Cardiac muscle cell (in vitro differentiated cells and primary cell): ENCODE data around the gene ERC2. TPM values are rescaled to one million over a fixed set of nuclear protein-coding genes. Genes with fewer than 3 reads are reported as not detected.
A peak's percentile ranks its signal among the peaks of the same experiment; 100 is the strongest.

ENCODE experiments used
- DNase-seq, 2 donors: peaks; one replicate each; pipeline versions ENCODE4 v3.0.0 to v3.0.0-alpha.2; 2010 to 2017; ENCODE audit warnings: low read depth in 1 of 2, low spot score in 1 of 2
- H3K27ac ChIP-seq: fragments of 200-600 bp; sonication (generic); 2 replicates; pipeline ENCODE4 v1.5.1; 2016
- H3K27me3 ChIP-seq: fragments of 200-600 bp; sonication (generic); 2 replicates; pipeline ENCODE4 v1.6.0; 2016; ENCODE audit warnings: control low read depth
- H3K36me3 ChIP-seq: fragments of 200-600 bp; sonication (generic); 2 replicates; pipeline ENCODE4 v1.5.1; 2016; ENCODE audit warnings: control low read depth
- H3K4me1 ChIP-seq: fragments of 200-600 bp; sonication (generic); 2 replicates; pipeline ENCODE4 v1.8.1; 2017; ENCODE audit warnings: low read depth, mild to moderate bottlenecking, mixed run types
- H3K4me3 ChIP-seq: fragments of 200-600 bp; sonication (generic); 2 replicates; pipeline ENCODE4 v1.5.1; 2016; ENCODE audit warnings: mild to moderate bottlenecking
- H3K9me3 ChIP-seq: fragments of 200-600 bp; sonication (generic); 2 replicates; pipeline ENCODE4 v1.5.1; 2017; ENCODE audit warnings: low read depth, mild to moderate bottlenecking, control low read depth
- polyA plus RNA-seq: library from polyadenylated mRNA; unstranded; fragments of >200 nt; fragmentation: Nextera tagmentation; extraction: Ambion mirVana; gene quantifications from 2 replicates; pipeline ENCODE4 v1.2.1, GENCODE V29; 2016
- total RNA-seq: library from RNA; depleted of rRNA; stranded (reverse); fragments of >200 nt; gene quantifications from 2 replicates; pipeline ENCODE4 v1.2.3, GENCODE V29; 2016
- TF ChIP-seq, protein P1 (sequence below): IDR thresholded peaks from 2 replicates; pipeline ENCODE4 v1.5.1; 2012; ENCODE audit warnings: low read depth, mild to moderate bottlenecking, low read length

The ERC2 gene
- total and polyA plus RNA-seq, 2 experiments from 2014 or later, result 18.1 to 29.0 TPM

- Histone ChIP-seq H3K4me1 (peaks cover 4% of the 10 kb centered on the region), H3K27me3 (no peaks in the 10 kb centered on the region), H3K36me3 (no peaks in the 10 kb centered on the region), H3K4me3 (no peak overlapping the region), H3K27ac (no peak overlapping the region), H3K9me3 (no peaks in the 10 kb centered on the region)
- DNase-seq, result peak in 1 of 2 donors; percentile 3
- TF ChIP-seq, protein P1, sequence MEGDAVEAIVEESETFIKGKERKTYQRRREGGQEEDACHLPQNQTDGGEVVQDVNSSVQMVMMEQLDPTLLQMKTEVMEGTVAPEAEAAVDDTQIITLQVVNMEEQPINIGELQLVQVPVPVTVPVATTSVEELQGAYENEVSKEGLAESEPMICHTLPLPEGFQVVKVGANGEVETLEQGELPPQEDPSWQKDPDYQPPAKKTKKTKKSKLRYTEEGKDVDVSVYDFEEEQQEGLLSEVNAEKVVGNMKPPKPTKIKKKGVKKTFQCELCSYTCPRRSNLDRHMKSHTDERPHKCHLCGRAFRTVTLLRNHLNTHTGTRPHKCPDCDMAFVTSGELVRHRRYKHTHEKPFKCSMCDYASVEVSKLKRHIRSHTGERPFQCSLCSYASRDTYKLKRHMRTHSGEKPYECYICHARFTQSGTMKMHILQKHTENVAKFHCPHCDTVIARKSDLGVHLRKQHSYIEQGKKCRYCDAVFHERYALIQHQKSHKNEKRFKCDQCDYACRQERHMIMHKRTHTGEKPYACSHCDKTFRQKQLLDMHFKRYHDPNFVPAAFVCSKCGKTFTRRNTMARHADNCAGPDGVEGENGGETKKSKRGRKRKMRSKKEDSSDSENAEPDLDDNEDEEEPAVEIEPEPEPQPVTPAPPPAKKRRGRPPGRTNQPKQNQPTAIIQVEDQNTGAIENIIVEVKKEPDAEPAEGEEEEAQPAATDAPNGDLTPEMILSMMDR, result no peak
Measured at GRCh38 chr3:56110886-56111285, 357.4 kb downstream of the ERC2 start.

DNA sequence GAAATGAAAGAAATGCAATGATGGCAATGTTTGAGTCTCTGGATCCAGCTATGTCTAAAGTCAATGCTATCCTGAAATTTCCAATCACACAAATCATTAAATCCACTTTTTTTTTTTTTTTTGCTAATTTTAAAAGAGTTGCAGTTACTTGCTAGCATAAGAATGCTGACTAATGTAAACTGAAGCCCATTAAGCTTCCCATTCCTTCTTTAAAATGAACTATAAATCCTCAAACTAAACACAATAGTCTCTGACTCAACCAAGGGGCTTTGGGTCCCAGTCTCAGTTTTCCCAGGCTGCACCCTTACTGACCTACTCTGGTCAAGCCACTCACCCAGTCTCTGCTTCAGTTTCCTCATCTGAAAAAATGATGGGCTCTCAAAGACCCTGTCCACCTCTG is 361.1 kb downstream of the ERC2 start:
- Histone ChIP-seq H3K4me3 (no peak overlapping the region), H3K36me3 (no peaks in the 10 kb centered on the region), H3K27me3 (no peaks in the 10 kb centered on the region), H3K4me1 (peaks cover 4% of the 10 kb centered on the region), H3K9me3 (no peaks in the 10 kb centered on the region), H3K27ac (no peak overlapping the region)
- no peak for DNase-seq
- TF ChIP-seq, protein P1, result no peak

DNA sequence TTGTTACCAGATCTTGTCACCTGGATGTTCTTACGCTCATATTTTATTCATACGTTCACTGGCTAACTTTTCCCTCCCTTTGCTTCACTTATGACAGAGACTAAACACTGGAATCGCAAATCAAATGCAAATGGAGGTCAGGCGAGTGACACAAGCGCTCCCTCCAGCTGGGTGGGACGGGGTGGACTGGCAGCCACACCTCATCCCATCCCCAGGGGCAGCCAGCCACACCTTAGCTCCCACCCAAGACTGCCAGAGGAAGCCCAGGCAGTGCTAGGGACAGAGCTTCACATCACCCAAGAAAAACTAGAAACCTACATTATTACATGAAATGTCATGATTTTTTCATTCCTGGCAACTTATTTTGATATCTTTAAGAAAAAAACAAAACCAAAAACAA is 366.2 kb downstream of the ERC2 start:
- Histone ChIP-seq H3K27ac (no peak overlapping the region), H3K4me1 (no peaks in the 10 kb centered on the region), H3K4me3 (no peak overlapping the region), H3K27me3 (no peaks in the 10 kb centered on the region), H3K9me3 (no peaks in the 10 kb centered on the region), H3K36me3 (no peaks in the 10 kb centered on the region)
- TF ChIP-seq, protein P1, result no peak
- DNase-seq, result no peak

DNA sequence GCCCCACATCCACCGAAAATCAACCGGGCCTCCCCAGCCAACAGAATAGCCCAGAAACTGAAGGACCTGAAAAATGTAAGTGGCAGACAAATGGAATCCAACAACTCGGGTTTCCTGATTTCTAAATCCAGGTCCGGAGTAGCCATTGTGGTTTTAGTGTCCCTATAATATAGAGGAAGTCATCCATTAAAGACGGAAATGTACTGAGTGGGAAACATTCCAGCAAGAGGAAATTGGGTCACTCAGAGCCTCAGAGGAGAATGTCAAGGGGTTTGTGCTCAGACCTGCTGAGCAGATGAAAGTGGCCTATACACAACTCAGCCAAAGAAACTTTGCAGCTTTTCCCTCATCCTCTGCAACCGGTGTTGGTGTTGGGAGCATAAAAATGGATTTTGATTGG is 366.7 kb downstream of the ERC2 start:
- no peak overlapping the region for H3K27ac ChIP-seq
- H3K4me3 ChIP-seq, result no peak overlapping the region
- H3K27me3 ChIP-seq, result no peaks in the 10 kb centered on the region
- TF ChIP-seq, protein P1, result no peak
- no peaks in the 10 kb centered on the region for H3K4me1 ChIP-seq
- no peak for DNase-seq
- no peaks in the 10 kb centered on the region for H3K36me3 ChIP-seq
- no peaks in the 10 kb centered on the region for H3K9me3 ChIP-seq

DNA sequence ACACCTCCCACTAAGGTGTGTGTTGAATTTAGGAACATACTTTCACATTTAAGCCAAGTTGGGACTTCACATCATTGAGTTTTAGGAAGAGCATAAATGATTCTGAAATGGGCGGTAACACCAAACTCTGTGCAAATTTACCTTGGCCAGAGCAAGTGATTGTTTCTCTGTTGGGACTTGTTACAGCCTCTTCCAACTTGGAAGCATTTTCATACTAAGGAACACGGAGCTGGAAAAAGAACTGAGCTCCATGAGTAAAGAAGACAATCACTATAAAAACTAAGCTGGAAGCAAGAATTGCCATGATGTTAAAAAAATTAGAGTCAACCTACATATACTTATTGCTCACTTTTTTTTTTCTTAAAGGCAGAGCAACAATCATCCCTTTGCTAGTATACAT is 371.3 kb downstream of the ERC2 start:
- no peaks in the 10 kb centered on the region for H3K36me3 ChIP-seq
- H3K4me1 ChIP-seq, result no peaks in the 10 kb centered on the region
- no peak overlapping the region for H3K27ac ChIP-seq
- no peaks in the 10 kb centered on the region for H3K27me3 ChIP-seq
- H3K9me3 ChIP-seq, result no peaks in the 10 kb centered on the region
- H3K4me3 ChIP-seq, result no peak overlapping the region
- DNase-seq, result no peak
- TF ChIP-seq, protein P1, result no peak

GRCh38 chr3:56094170-56094569 is 374.1 kb downstream of the ERC2 start:
- no peaks in the 10 kb centered on the region for H3K27me3 ChIP-seq
- TF ChIP-seq, protein P1, result no peak
- H3K4me3 ChIP-seq, result no peak overlapping the region
- no peaks in the 10 kb centered on the region for H3K4me1 ChIP-seq
- no peaks in the 10 kb centered on the region for H3K9me3 ChIP-seq
- no peak for DNase-seq
- H3K36me3 ChIP-seq, result no peaks in the 10 kb centered on the region
- H3K27ac ChIP-seq, result no peak overlapping the region
